Left ventricle myocardium inferior (tissue), 1 donor: ENCODE data around the gene DLL4. TPM values are rescaled to one million over a fixed set of nuclear protein-coding genes. Genes with fewer than 3 reads are reported as not detected.

ENCODE experiments used
- DNase-seq: peaks from one replicate; pipeline ENCODE4 v3.0.0-alpha.2; 2020
- H3K27ac ChIP-seq: fragments of 200-600 bp; replicated peaks from 2 replicates; pipeline ENCODE4 v1.8.0; 2021
- H3K27me3 ChIP-seq: fragments of 200-600 bp; 2 replicates; pipeline ENCODE4 v1.8.0; 2021; ENCODE audit warnings: low read depth
- H3K36me3 ChIP-seq: fragments of 200-600 bp; 2 replicates; pipeline ENCODE4 v1.8.0; 2021
- H3K4me1 ChIP-seq: fragments of 200-600 bp; 2 replicates; pipeline ENCODE4 v1.8.0; 2021
- H3K4me3 ChIP-seq: fragments of 200-600 bp; 2 replicates; pipeline ENCODE4 v1.8.0; 2021; ENCODE audit warnings: mild to moderate bottlenecking, moderate library complexity
- H3K9me3 ChIP-seq: fragments of 200-600 bp; replicated peaks from 2 replicates; pipeline ENCODE4 v1.8.0; 2021
- CTCF ChIP-seq: fragments of 200-600 bp; IDR thresholded peaks from 2 replicates; pipeline ENCODE4 v1.8.0; 2021; ENCODE audit warnings: antibody characterized with exemption, mild to moderate bottlenecking, borderline replicate concordance
- intact Hi-C: fragments of 100-400 bp; cut with micrococcal nuclease; formaldehyde crosslinking; loops from one replicate; pipeline ENCODE4 v1.11.0; 2022
- total RNA-seq: library from RNA; stranded (reverse); fragmentation: NEBNext Ultra II Directional; extraction: Animal tissue kit (Norgen Biotek cat#: 25700); gene quantifications from one replicate; pipeline ENCODE4 v1.2.1, GENCODE V29; 2021
- donor health status: DM: no; HTN: yes; CAD: no; lungs with severe emphysema.

Gene DLL4
- total RNA-seq, 1 donor from 2014 or later: 11.1 TPM

- H3K4me1 ChIP-seq: peaks cover 8% of the 10 kb centered on the region
- DNase-seq: no peak
- H3K27me3 ChIP-seq: no peaks in the 10 kb centered on the region
- H3K9me3 ChIP-seq: no peaks in the 10 kb centered on the region
- no peak overlapping the region for H3K27ac ChIP-seq
- intact Hi-C loops: no loop called here
- peaks cover 91% of the 10 kb centered on the region for H3K36me3 ChIP-seq
- H3K4me3 ChIP-seq: no peak overlapping the region
- no peak for TF ChIP-seq CTCF
These were observed 55.3 kb downstream of the DLL4 start for GRCh38 chr15:40984406-40984805.

GRCh38 chr15:40984964-40985363 lies 55.8 kb downstream of the DLL4 start:
- no peak for DNase-seq
- TF ChIP-seq CTCF: no peak
- Histone ChIP-seq H3K9me3 (no peaks in the 10 kb centered on the region), H3K4me3 (no peak overlapping the region), H3K36me3 (peaks cover 86% of the 10 kb centered on the region), H3K4me1 (peaks cover 8% of the 10 kb centered on the region), H3K27ac (no peak overlapping the region), H3K27me3 (no peaks in the 10 kb centered on the region)
- intact Hi-C loops: no loop called here

DNA sequence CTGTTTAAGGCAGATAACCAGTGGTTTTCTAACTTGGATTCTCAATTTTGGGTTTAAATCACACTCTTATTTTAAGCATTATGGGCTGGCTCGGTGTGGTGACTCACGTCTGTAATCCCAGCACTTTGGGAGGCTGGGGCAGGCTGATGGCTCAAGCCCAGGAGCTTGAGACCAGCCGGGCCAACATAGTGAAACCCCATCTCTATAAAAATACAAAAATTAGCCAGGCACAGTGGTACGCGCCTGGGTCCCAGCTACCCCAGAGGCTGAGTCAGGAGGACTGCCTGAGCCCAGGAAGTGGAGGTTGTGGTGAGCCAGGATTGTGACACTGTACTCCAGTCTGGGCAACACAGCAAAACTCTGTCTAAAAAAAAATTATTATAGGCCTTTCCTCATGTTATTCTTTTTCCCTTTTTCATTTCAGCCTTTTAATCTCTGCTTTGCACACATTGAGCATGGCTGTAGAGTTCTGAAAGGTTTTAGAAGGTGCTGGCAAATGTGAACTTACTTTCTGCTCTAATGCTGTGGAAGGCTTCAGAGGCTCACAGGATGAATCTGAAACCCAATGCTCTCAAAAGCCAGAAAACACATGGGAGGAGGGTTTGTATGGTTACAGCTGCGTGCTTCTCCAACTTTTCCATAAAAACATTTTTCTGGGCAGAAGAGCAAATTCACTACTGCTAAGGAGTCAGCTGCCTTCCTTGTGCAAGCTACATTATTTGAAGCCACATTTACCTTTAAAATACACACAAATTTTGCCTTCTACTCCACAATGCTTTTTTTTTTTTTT lies 56.6 kb downstream of the DLL4 start:
- intact Hi-C loops: no loop called here
- Histone ChIP-seq H3K4me1 (peaks cover 8% of the 10 kb centered on the region), H3K9me3 (no peaks in the 10 kb centered on the region), H3K4me3 (no peak overlapping the region), H3K27ac (no peak overlapping the region), H3K27me3 (no peaks in the 10 kb centered on the region), H3K36me3 (peaks cover 83% of the 10 kb centered on the region)
- TF ChIP-seq CTCF: no peak
- DNase-seq: no peak

DNA sequence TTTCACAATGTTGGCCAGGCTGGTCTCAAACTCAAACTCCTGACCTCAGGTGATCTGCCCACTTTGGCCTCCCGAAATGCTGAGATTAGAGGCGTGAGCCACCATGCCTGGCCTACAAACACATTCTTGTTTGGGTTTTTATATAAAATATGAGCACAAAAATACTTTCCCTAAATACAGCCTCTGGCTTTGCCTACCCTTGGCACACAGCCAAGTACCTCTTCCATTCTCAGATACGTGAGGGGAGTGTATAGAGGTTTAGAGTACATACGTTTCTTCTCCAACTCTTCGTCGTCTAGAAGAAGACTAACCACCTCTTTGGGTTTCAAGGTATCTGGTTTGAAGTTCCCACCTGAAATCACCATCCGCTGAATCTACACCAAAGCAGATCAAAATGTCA lies 57.7 kb downstream of the DLL4 start:
- Histone ChIP-seq H3K9me3 (no peaks in the 10 kb centered on the region), H3K27me3 (no peaks in the 10 kb centered on the region), H3K4me3 (no peak overlapping the region), H3K27ac (no peak overlapping the region), H3K4me1 (peaks cover 8% of the 10 kb centered on the region), H3K36me3 (peaks cover 83% of the 10 kb centered on the region)
- no peak for DNase-seq
- no peak for TF ChIP-seq CTCF
- intact Hi-C loops: no loop called here

DNA sequence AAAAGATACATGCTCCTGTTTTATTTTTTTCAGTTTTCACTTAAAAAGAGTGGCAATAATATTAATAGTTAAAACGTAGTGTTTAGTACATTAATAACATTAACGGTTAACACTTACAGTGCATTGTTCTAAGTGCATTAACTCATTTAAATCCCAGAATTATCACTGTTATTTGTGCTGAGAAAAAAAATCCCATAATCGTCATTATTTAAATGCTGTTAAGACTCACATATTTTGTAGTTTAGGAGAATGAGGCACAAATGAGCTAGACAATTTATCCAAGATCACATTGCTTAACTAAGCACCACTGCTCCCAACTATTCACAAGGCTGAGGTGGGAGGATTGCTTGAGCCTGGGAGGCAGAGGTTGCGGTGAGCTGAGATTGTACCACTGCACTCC lies 59.0 kb downstream of the DLL4 start:
- no peak for DNase-seq
- no peak for TF ChIP-seq CTCF
- Histone ChIP-seq H3K4me1 (peaks cover 2% of the 10 kb centered on the region), H3K9me3 (no peaks in the 10 kb centered on the region), H3K4me3 (no peak overlapping the region), H3K27me3 (no peaks in the 10 kb centered on the region), H3K27ac (no peak overlapping the region), H3K36me3 (peaks cover 74% of the 10 kb centered on the region)
- intact Hi-C loops: no loop called here

Other genes starting within 250 kb of the DLL4 start
- 0.88 TPM for gene RAD51, start 234.2 kb upstream of the DLL4 start, total RNA-seq
- gene RMDN3, start 174.1 kb upstream of the DLL4 start, total RNA-seq: 20.3 TPM
- 7.1 TPM for gene GCHFR, start 165.3 kb upstream of the DLL4 start, total RNA-seq
- 0.30 TPM for gene C15orf62, start 159.4 kb upstream of the DLL4 start, total RNA-seq
- 24.7 TPM for gene ZFYVE19, start 122.3 kb upstream of the DLL4 start, total RNA-seq
- 16.0 TPM for gene DNAJC17, start 121.9 kb upstream of the DLL4 start, total RNA-seq
- gene PPP1R14D, start 100.6 kb upstream of the DLL4 start, total RNA-seq: not detected
- gene SPINT1, start 85.3 kb upstream of the DLL4 start, total RNA-seq: 0.55 TPM
- gene RHOV, start 55.1 kb upstream of the DLL4 start, total RNA-seq: not detected
- 21.3 TPM for gene VPS18, start 34.9 kb upstream of the DLL4 start, total RNA-seq
- gene CHAC1, start 24.1 kb downstream of the DLL4 start, total RNA-seq: 1.3 TPM
- gene INO80, start 186.9 kb downstream of the DLL4 start, total RNA-seq: 8.6 TPM